Occipital lobe (tissue), 2 donors: ENCODE results near the gene AKAP17A. TPM values are rescaled to one million over a fixed set of nuclear protein-coding genes. Genes with fewer than 3 reads are reported as not detected.

ENCODE experiments used
- DNase-seq: peaks from one replicate; lab custom pipeline; 2025; lab: John Stamatoyannopoulos, UW
- total RNA-seq: library from RNA; depleted of rRNA; stranded (reverse); fragments of >200 nt; gene quantifications from one replicate; pipeline ENCODE4 v1.2.3, GENCODE V29; 2014

The AKAP17A gene
- total RNA-seq, 1 donor from 2014 or later, result 11.5 TPM

DNA sequence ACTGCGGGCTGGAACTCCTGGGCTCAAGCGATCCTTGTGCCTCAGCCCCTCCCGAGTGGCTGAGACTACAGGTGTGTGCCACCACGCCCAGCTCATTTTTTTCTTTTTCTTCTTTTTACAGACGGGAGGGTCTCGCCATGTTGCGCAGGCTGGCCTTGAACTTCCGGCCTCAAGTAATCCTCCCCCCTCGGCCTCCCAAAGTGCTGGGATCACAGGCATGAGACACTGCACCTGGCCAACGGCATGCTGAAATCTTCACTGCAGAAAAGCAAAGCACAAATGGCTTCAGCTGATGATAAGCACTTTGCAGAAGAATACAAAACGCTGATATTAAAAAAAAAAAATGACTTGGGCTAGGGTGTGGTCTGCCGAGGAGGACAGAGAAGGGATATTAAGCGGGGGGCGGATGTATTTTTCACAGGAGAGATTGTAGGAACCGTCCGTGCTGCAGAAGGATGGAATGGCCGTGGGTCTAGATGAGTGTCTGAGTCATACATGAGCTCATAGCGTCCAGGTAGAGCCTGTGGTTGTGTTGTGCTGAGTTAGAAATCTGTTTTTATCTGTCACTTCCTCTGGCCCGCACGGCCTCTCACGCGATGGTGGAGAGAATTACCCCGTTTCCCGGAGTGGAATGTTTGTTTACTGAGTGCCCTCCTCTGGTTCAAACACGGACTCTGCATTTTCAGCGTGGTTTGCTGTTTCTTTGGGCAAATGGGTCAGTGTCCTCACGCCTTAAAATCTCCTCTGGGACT is 8.5 kb upstream of the AKAP17A start:
- no peak for DNase-seq

GRCh38 chrX:1584237-1585011 is 7.0 kb upstream of the AKAP17A start:
- DNase-seq, result no peak

GRCh38 chrX:1587161-1587560 is 4.2 kb upstream of the AKAP17A start:
- no peak for DNase-seq

GRCh38 chrX:1589356-1590130 is 1.9 kb upstream of the AKAP17A start:
- no peak for DNase-seq

GRCh38 chrX:1591863-1592469 is 562 bp downstream of the AKAP17A start:
- DNase-seq, result no peak

DNA sequence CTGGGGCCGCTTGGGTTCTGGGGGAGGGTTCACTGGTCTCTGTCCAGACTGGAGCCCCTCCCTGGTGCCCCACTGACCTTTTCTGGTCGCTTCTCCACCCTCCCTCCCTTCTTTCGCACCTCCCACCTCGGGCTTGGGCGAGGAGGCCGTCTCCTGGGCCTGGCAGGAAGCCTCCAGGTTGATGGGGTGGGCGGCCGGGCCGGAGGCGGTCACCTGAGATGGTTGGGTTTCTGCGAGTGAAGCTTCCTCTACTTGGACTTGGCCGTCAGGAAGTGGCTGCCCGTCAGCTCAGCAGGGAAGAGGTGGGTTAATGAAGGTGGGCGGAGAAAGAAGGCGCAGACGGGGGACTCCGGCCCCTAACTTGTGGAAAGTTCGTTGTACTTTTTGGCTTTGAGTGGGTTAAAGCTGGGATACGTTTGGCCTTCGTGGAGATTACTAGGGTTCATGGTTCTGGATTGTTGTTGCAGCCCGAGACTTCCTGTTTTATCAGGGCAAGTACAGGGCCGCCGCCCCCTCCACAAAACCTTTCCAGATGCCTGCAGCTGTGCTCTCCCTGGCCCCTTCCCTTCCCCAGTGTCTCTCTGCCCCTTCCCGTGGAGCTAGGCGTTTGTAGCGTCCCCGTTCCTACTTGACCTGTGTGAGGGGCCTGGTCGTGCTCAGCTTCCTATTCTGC is 1.2 kb downstream of the AKAP17A start:
- DNase-seq, result no peak

GRCh38 chrX:1593286-1594271 is 2.2 kb downstream of the AKAP17A start:
- no peak for DNase-seq

DNA sequence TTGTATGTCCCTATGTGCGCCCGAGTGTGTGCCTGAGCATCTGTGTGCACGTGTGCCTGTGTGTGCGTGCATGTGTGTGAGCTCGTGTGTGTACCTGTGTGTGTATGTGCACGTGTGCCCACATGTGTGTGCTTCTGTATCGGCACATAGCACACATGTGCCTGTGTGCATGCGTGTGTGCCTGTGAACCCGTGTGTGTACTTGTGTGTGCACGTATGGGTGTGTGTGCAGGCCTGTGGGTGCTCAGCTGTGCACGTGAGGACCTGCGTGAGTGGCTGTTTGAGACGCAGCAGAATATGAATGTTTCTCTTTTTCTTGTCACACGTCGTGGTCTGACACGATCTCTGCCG is 4.3 kb downstream of the AKAP17A start:
- DNase-seq, result no peak

GRCh38 chrX:1596676-1597344 is 5.4 kb downstream of the AKAP17A start:
- DNase-seq, result no peak

DNA sequence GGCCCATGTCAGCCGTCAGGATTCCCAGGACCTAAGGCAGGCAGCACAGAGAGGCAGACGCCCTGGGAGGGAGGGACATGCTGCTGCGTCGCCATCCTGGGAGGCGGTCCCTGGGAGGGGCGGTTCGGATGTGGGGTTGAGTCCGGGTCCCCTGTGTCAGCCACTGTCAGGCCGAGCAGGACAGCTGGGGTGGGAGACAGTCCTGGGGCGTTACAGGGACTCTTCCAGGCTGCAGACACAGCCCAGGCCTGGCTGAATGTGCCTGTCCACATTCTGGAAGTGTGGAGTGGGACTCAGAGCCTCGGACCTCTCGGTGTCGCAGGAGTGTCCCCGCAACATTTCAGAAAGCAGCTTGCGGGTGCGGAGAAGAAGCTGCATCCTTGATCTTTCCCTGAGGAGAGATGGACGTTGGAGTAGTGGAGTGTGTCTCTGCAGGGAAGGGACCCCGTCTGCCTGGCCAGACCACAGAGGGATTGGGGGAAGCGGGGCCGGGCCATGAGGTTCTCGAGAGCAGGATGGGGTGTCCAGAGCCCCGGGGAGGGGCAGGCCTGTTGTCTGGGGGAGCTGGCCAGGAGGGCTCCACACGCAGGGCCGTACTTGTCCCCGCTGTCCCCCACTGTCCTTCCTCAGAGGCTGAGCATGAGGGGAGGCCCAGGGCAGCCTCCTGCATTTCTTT is 6.1 kb downstream of the AKAP17A start:
- no peak for DNase-seq

GRCh38 chrX:1598021-1598875 is 6.8 kb downstream of the AKAP17A start:
- no peak for DNase-seq

GRCh38 chrX:1598876-1599790 is 7.7 kb downstream of the AKAP17A start:
- DNase-seq, result no peak

DNA sequence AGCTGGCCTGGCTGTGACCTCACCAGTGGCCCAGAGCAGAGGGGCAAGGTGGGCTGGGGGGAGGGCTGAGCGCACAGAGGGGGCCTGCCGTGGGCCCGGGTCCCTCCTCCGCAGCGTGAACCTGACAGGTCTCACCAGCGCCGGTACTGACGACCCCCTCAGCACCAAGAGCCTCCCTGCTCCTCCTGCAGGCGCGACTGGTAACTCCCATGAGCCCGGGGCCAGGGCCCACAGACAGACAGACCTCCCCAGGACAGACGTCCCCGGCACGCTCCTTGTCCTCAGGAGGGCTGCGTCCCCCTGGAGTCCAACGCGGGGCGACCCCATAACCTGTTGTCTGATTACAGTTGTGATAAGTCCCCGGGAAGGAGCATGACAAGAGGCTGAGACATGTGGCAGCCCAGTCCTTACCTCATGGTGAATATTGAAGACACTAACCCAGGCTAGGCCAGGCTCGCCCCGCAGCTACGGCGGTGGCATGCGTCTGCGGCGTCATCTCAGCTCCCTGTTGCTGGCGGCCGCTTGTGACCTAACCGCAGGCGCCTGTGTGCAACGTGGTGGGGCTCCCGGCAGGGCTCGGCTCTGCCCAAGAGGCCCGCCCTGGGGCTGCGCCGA is 8.5 kb downstream of the AKAP17A start:
- DNase-seq, result no peak

- DNase-seq, result no peak
Observed at GRCh38 chrX:1600406-1601050, 9.1 kb downstream of the AKAP17A start.

DNA sequence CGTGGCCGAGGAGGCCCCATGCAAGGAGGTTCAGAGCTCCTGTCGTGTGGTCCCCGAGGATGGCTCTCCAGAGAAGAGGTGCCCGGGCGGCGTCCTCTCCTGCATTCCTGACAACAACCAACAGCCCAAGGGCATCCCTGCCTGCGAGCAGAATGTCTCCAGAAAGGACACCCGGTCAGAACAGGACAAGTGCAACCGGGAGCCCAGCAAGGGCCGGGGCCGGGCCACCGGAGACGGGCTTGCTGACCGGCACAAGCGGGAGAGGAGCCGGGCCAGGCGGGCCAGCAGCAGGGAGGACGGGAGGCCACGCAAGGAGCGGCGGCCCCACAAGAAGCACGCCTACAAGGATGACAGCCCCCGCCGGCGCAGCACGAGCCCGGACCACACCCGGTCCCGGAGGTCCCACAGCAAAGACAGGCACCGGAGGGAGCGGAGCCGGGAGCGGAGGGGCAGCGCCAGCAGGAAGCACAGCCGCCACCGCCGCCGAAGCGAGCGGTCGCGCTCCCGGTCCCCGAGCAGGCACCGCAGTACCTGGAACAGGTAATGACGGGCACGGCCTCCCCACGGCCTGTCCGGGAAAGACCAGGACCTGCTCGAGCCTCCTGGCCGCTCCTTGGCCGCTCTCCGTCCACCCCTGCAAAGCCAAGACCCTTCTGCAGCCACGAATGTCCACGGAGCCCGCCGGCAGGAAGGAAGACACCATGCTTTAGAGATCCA is 9.8 kb downstream of the AKAP17A start:
- no peak for DNase-seq
